ENCODE measurements around the gene HECTD4. TPM values are rescaled to one million over a fixed set of nuclear protein-coding genes. Genes with fewer than 3 reads are reported as not detected.

The HECTD4 gene
- total and polyA plus RNA-seq, 9 of the 15 experiments (the other 6 are each of a cell fraction or from before 2014, with no cell fraction given) = 3.5 to 33.3 (median 13.5) TPM

- TF ChIP-seq HOMEZ (CRISPR knock-in tag; IDR thresholded peaks at IDR 0.05) (no peak), SMC3 (conservative IDR thresholded peaks at IDR 0.05; ENCODE audit: insufficient read depth, low read depth, low read length) (no peak), ZNF134 (CRISPR knock-in tag; conservative IDR thresholded peaks at IDR 0.05) (no peak)
- TF ChIP-seq, protein P1, sequence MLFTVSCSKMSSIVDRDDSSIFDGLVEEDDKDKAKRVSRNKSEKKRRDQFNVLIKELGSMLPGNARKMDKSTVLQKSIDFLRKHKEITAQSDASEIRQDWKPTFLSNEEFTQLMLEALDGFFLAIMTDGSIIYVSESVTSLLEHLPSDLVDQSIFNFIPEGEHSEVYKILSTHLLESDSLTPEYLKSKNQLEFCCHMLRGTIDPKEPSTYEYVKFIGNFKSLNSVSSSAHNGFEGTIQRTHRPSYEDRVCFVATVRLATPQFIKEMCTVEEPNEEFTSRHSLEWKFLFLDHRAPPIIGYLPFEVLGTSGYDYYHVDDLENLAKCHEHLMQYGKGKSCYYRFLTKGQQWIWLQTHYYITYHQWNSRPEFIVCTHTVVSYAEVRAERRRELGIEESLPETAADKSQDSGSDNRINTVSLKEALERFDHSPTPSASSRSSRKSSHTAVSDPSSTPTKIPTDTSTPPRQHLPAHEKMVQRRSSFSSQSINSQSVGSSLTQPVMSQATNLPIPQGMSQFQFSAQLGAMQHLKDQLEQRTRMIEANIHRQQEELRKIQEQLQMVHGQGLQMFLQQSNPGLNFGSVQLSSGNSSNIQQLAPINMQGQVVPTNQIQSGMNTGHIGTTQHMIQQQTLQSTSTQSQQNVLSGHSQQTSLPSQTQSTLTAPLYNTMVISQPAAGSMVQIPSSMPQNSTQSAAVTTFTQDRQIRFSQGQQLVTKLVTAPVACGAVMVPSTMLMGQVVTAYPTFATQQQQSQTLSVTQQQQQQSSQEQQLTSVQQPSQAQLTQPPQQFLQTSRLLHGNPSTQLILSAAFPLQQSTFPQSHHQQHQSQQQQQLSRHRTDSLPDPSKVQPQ (CRISPR knock-in tag; IDR thresholded peaks at IDR 0.05; ENCODE audit: borderline replicate concordance) = no peak
- TF ChIP-seq, protein P2, sequence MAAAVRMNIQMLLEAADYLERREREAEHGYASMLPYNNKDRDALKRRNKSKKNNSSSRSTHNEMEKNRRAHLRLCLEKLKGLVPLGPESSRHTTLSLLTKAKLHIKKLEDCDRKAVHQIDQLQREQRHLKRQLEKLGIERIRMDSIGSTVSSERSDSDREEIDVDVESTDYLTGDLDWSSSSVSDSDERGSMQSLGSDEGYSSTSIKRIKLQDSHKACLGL (CRISPR knock-in tag; IDR thresholded peaks at IDR 0.05; ENCODE audit: borderline replicate concordance, poor library complexity, severe bottlenecking) = no peak
These were observed 85.0 kb downstream of the HECTD4 start (continued) for GRCh38 chr12:112297188-112297587.

DNA sequence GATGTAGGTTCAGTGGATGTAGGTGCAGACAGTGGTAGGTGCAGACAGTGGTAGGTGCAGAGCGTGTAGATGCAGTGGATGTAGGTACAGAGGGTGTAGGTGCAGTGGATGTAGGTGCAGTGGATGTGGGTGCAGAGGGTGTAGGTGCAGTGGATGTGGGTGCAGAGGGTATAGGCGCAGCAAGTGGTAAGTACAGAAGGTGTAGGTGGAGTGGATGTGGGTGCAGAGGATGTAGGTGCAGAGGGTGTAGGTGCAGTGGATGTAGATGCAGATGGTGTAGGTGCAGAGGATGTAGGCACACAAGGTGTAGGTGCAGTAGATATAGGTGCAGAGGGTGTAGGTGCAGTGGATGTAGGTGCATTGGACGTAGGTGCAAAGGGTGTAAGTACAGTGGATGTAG lies 86.0 kb downstream of the HECTD4 start:
- no peak overlapping the region for H2AFZ ChIP-seq (ENCODE audit: low read depth, low read length)
- H3K79me2 ChIP-seq (ENCODE audit: control insufficient read depth, insufficient read depth, low read length) = no peaks in the 10 kb centered on the region
- FAIRE-seq = no peak
- no peaks in the 10 kb centered on the region for H3K9me3 ChIP-seq (replicated peaks; ENCODE audit: control insufficient read depth, insufficient read depth, low read depth, low read length)
- CTCF ChIA-PET (ENCODE audit: low intra/inter-chr PET ratio) = no interaction called here
- H3K27me3 ChIP-seq (ENCODE audit: control insufficient read depth in 2 of 2, insufficient read depth in 2 of 2, low read length in 2 of 2) = no peaks in the 10 kb centered on the region
- no peak for DNase-seq (ENCODE audit: extremely low read depth in 1 of 4, low spot score in 3 of 4)
- no peaks in the 10 kb centered on the region for H3K4me1 ChIP-seq (replicated peaks in 1 of 2; ENCODE audit: control insufficient read depth in 2 of 2, insufficient read depth in 2 of 2, low read length in 2 of 2)
- no peak overlapping the region for H3K9ac ChIP-seq (ENCODE audit: insufficient read depth in 1 of 2, low read depth in 2 of 2, low read length in 2 of 2)
- no peak for ATAC-seq
- in situ Hi-C loops (cut with MboI) (no loop called here), intact Hi-C loops (cut with micrococcal nuclease) (no loop called here)
- H3K4me3 ChIP-seq = no peak overlapping the region
- no TSS peak for BruUV-seq (replicated peaks)
- no peaks in the 10 kb centered on the region for H3K9me1 ChIP-seq (ENCODE audit: control insufficient read depth, insufficient read depth, low read length)
- POLR2A ChIA-PET = no interaction called here
- no peak overlapping the region for H3K4me2 ChIP-seq (ENCODE audit: insufficient read depth, low read length)
- H3K27ac ChIP-seq (ENCODE audit: extremely low read depth, low read depth, low read length) = no peak overlapping the region
- 87% methylated on average over 3 of the region's 3 CpGs for WGBS (ENCODE audit: insufficient coverage, low coverage, missing lambda C conversion rate)
- H3K36me3 ChIP-seq (ENCODE audit: control insufficient read depth, insufficient read depth, low read length) = peaks cover 22% of the 10 kb centered on the region; the same call in 2 of the 3 replicates
- H4K20me1 ChIP-seq (replicated peaks; ENCODE audit: control insufficient read depth, insufficient read depth, low read length) = no peaks in the 10 kb centered on the region
- TF ChIP-seq PHF8 (IDR thresholded peaks at IDR 0.05; ENCODE audit: borderline replicate concordance, low read length) (no peak), BDP1 (IDR thresholded peaks at IDR 0.05; ENCODE audit: insufficient read depth, insufficient read length) (no peak), THRB (CRISPR knock-in tag; conservative IDR thresholded peaks at IDR 0.05) (no peak), ZNF57 (CRISPR knock-in tag; IDR thresholded peaks at IDR 0.05) (no peak)
- TF ChIP-seq, protein P3, sequence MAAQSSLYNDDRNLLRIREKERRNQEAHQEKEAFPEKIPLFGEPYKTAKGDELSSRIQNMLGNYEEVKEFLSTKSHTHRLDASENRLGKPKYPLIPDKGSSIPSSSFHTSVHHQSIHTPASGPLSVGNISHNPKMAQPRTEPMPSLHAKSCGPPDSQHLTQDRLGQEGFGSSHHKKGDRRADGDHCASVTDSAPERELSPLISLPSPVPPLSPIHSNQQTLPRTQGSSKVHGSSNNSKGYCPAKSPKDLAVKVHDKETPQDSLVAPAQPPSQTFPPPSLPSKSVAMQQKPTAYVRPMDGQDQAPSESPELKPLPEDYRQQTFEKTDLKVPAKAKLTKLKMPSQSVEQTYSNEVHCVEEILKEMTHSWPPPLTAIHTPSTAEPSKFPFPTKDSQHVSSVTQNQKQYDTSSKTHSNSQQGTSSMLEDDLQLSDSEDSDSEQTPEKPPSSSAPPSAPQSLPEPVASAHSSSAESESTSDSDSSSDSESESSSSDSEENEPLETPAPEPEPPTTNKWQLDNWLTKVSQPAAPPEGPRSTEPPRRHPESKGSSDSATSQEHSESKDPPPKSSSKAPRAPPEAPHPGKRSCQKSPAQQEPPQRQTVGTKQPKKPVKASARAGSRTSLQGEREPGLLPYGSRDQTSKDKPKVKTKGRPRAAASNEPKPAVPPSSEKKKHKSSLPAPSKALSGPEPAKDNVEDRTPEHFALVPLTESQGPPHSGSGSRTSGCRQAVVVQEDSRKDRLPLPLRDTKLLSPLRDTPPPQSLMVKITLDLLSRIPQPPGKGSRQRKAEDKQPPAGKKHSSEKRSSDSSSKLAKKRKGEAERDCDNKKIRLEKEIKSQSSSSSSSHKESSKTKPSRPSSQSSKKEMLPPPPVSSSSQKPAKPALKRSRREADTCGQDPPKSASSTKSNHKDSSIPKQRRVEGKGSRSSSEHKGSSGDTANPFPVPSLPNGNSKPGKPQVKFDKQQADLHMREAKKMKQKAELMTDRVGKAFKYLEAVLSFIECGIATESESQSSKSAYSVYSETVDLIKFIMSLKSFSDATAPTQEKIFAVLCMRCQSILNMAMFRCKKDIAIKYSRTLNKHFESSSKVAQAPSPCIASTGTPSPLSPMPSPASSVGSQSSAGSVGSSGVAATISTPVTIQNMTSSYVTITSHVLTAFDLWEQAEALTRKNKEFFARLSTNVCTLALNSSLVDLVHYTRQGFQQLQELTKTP (IDR thresholded peaks at IDR 0.05; ENCODE audit: low read depth in 1 of 2, partially characterized antibody in 2 of 2) = no peak

All from K562 (cell line).